ENCODE results near the gene BATF2.

BATF2 gene

DNA sequence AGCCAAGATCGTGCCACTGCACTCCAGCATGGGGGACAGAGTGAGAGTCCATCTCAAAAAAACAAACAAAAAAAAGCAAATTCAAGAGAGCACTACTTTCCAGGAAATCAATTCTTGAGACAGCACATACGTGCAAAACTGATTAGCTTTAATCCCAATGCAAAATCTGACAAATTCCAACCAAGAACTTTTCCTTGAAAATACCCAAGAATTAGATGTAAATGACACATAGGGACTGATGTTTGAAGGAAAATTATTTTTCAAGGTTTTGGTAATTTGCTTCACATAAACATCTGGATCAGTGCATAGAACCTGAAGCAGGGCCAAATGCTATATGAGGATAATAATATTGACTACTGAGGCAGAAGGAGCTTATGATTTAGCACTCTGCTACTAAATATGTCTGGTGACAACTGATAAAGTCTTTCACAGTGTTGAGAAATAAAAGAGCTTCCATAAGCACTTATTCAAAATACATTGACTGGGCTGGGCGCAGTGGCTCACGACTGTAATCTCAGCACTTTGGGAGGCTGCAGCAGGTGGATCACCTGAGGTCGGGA lies 33.6 kb downstream of the BATF2 start:
- no peak for DNase-seq

DNA sequence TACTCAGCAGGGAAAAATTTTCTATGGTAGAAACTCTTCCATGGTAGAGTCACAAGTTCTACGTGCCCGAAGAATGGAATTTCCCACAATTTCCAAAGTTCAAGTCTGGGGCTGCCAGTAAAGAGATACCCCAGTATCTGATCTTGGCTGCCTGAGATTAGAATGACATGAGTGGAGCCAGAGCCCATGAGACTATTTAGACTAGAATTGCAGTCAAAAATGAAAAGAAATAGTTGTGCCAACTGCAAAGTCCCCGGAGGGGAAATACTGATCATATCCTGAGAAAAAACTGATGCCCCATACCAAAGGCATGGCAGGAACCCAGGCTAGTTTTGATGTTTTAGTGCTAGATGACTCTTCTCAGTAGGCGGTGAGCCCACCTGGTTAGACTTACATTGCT lies 36.1 kb downstream of the BATF2 start:
- no peak for DNase-seq

DNA sequence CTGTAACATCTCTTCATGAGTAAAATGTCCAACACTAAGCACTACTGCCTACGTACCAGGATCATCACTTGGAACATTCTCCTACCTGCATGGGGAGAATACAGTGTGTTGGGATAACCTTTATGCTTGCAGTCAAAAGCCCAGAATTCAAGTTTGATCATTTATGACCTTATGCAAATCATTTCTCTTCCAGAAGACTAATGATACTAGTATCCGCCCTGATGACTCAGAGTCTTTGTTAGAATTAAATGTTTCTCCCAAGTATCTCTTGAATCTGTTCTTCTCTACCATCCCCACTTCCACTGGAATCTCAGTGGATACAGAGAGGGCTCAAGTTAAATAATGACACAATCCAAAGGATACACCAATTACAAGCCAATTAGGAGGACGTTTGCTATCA lies 37.3 kb downstream of the BATF2 start:
- DNase-seq = no peak

- DNase-seq = no peak
These were observed 42.6 kb downstream of the BATF2 start for GRCh38 chr11:64954201-64954600.

GRCh38 chr11:64951529-64951928 lies 45.2 kb downstream of the BATF2 start:
- DNase-seq = no peak

GRCh38 chr11:64947208-64947814 lies 49.5 kb downstream of the BATF2 start:
- no peak for DNase-seq
